OCI-LY3 (cell line): ENCODE data around the gene ABCG8.

ENCODE experiments used
- CTCF ChIP-seq: fragments of 200-600, 300-600 bp; sonication (generic); IDR thresholded peaks from 2 replicates; pipeline ENCODE4 v1.5.1; 2014; ENCODE audit warnings: antibody characterized with exemption, low read length, low read depth
- EZH2phosphoT487 ChIP-seq: fragments of 200-600 bp; shearing (Covaris generic); IDR thresholded peaks from 2 replicates; pipeline ENCODE4 v1.6.1; 2018; ENCODE audit warnings: antibody characterized with exemption, mixed run types, low read depth

- TF ChIP-seq CTCF (no peak), EZH2phosphoT487 (no peak)
Observed at GRCh38 chr2:43905871-43906270, 67.1 kb downstream of the ABCG8 start.
